ENCODE data around the gene LGMN.
"Not testable (repeated sequence)": the region's sequence is repeated elsewhere in the genome, so short reads cannot be mapped to it uniquely, and the experiment has no call there.

LGMN gene

DNA sequence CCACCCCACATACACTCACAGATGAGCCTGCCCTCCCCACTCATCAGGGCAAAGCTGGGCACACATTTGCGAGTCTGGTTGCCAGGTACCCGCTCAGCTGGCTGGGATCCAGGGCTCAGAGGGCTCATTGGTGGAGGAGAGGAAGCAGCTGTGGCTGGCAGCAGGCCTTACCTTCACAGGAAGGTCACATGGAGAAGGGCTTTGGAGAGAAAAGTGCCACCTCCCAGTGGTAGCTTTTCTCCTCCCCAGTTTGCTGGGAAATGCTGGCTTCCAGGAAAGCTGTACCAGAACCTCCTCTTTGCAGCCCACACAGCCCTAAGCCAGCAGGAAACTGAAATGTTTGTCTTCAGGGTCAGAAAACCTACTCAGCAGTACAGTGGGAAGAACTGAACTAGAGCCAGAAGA is 55.6 kb downstream of the LGMN start:
- no peak for DNase-seq

DNA sequence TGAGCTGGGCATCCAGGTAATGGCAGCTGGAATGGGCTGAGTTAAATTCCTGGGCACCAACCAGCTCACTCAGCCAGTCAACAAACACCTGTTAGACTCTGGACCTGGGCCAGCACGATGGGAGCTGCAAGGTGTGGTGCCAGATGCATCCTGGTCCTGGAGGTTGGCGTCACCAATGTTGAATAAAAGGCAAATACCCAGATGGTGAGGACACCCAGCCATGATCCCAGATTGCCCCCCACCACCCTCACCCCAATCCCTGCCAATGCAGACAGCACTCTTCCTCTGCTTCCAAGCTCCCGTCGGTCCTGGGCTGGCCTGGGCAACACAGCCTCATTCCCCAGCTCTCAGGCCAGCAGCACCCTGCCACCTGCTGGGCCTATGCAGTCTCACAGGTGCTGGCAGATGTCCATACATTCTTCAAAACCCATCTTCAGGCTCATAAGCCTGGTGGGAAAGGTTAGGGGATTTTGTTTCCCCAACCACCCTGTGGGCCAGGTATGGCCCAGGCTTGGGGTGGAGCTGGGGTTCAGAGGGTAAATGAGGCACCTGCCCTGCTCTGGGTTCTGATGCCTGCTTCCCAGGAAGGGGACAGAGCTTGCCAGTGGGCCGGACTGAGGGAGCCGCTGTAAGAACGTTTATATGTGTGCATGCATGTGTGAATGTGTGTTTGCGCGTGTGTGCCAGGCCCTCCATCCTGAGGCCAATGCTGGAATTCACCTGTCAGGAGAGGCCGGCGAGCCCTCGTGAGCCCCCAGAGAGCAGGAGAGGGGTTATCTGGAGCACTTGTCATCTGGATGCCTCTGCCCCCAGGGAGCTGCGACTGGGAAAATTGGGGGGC is 58.0 kb downstream of the LGMN start:
- no peak for DNase-seq

DNA sequence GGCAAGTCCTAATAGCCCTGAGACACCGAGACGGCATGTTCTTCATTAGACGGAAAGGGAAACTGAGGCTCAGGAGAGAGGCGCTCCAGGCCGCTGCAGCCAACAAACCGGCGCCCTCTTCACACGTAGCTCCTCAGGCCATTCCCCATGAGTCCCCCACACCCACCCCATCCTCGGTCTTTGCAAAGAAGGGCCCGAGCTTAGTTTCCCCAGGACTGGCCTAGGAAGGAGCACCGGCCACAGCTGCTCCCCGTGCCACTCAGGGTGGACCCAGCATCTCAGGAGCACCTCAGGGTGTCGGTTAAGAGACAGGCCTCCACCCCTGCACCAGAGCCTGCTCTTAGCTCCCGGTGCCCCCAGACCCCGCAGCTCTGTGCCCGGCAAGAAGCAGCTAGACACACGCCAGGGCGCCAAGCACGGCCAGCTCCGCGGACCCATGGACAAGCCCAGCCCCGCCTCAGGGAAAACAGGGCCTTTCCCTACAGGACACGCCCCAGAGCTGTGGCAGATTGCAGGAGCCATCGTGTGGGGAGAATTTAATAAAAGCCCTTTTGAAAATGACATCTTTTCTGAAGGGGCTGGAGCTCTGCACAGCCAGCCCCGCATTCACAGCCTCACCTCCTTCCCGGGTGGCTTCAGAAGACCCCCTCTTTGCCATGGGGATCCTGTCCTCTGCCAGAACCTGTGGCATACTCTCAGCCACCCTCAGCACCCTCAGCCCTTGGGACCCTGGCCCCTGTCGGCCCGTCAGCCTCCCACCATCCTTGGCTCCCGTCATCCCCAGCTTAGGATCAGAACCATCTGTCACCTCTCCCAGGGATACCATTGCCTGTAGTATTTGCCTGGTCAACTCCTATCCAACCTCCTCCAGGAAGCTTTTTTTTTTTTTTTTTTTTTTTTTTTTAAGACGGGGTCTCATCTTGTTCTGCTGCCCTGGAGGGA is 59.7 kb downstream of the LGMN start:
- no peak for DNase-seq

DNA sequence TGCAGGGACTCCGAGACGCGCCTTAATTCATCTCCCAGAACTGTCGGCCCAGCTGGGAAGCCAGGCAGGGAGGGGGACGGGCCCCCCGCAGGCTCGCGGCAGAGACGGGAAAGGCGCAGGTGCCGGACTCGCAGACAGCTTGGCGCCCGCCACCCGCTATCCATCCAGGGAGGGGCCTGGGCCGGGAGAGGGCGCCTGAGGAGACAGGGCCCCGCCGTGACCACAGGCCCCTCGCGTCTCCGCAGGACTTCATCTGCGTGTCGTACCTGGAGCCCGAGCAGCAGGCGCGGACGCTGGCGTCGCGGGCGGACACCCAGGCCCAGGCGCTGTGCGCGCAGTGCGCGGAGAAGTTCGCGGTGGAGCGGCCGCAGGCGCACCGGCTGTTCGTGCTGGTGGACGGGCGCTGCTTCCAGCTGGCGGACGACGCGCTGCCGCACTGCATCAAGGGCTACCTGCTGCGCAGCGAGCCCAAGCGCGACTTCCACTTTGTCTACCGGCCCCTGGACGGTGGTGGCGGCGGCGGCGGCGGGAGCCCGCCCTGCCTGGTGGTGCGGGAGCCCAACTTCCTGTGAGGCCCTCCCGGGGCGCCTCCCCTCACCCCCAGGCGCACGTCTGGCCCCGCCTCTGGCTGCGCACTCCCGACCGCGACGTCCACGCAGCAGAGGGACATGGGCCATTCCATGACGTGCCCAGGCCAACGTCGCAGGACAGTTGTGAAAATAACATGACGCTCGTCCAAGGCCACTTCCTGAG is 60.6 kb downstream of the LGMN start:
- DNase-seq, result no peak

DNA sequence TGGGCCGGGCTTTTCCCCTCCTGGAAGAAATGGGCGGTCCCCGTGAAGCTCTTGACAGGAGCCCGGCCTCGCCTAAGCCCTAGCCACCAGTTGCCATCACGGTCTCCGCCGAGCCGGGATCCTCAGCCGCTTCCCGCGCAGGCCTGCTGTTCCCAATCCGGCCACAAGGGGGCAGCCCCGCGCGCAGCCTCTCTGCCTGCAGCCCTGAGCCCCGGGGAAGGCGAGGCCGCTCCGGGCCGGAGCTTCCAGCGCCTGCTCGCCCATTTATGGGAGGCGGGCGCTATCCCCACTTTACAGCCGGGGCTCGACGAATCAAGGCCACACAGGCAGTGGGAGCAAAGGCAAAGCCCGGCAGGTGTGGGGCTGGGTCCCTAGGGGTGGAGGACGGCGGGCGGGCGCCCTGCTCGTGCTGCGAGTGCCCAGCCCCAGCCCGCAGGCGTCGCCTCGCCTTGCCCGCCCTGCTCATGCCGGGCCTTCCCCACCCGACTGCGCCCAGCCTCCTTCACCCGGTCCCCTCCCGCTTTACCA is 61.5 kb downstream of the LGMN start:
- DNase-seq, result peak; percentile 60 to 71

DNA sequence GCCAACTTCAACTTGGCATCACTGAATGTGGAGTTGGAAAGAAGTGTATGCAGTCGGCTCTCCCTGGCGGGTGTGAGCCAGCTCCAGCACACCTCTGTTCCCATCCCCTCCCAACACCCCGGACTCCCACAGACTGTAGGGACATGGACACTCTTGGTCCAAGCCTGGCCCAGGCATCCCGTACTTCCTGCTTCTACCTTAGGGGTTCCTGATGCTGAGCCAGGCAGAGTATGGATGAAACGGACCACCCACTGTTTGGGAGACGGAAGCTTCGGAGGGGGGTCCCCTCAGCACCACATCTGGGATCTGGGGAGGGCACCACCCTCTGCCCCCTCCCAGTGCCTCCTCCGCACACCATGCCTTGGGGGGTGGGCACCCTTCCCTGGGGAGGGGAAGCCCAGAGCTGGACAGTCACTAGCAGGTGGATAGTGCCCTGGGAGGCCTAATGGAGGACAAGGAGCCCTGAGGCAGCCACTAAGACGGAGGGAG is 62.0 kb downstream of the LGMN start:
- DNase-seq, result no peak

DNA sequence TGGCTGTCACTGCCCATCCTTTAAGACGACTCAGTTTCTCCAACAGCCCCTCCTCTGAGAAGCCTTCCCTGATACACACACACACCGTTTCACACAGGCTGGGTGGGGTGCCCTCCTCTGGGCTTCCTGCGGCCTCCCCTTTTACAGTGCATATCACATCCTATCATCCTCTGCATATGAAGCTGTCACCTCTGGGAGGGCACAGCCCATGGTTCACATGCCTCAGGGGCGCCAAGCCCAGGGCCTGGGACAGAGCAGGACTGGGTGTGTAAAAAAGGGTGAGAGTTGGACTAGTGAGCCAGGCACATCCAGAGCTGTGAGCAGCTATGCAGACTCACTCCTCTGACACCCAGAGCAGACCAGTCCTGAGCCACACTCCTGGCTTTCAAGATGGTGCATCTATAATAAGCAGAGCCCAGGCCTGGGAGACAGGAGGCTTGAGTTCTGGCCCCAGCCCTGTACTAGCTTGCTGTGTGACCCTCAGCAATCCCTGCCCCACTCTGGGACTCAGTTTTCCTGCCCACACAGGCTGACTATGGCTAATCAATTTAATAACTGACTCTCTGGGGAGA is 62.6 kb downstream of the LGMN start:
- no peak for DNase-seq

DNA sequence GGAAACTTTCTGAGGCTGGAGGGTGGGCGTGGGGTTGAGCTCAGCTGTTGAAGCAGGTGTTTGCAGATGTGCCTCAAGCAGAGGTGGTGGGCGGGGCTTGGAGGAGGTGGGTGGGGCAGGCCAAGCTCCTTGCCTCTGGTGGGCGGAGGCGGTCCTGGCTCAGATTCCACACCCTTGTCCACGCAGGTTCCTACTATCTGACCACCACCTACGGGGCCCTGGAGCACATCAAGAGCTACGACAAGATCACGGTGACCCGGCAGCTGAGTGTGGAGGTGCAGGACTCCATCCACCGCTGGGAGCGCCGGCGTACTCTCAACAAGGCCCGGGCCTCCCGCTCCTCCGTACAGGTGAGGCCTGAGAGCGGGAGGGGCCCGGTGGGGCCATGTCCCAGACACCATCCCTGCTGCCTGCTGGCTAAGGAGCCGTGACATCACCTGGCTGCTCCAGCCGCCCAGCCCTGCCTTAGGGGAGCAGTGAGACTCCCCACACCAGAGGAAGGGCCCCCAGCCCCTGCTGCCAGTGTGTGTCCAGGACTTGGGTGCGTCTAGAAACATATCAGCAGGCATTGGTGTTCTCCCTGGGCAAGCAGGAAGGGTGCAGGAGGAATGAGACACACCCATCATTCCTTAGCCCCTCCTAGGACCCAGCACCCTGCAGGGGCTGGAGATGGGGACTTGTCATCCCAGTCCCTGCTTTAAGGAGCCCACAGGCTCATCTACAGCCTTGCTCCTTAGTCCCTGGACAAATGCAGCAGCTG is 63.4 kb downstream of the LGMN start:
- DNase-seq, result no peak

DNA sequence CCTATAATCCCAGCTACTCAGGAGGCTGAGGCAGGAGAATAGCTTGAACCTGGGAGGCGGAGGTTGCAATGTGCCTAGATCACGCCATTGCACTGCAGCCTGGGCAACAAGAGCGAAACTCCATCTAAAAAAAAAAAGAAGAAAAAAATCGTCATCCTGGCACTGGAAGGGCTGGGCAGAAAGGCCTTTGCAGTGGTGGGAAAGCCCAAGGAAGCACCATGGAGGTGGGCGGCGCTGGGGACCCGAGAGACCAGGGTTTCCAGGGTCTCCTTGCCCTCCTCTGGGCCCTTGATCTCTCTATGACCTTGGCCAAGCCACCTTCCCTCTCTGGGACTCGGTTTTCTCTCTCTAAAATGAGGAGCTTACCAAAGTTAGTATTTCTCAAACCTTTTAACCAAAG is 65.4 kb downstream of the LGMN start:
- no peak for DNase-seq

DNA sequence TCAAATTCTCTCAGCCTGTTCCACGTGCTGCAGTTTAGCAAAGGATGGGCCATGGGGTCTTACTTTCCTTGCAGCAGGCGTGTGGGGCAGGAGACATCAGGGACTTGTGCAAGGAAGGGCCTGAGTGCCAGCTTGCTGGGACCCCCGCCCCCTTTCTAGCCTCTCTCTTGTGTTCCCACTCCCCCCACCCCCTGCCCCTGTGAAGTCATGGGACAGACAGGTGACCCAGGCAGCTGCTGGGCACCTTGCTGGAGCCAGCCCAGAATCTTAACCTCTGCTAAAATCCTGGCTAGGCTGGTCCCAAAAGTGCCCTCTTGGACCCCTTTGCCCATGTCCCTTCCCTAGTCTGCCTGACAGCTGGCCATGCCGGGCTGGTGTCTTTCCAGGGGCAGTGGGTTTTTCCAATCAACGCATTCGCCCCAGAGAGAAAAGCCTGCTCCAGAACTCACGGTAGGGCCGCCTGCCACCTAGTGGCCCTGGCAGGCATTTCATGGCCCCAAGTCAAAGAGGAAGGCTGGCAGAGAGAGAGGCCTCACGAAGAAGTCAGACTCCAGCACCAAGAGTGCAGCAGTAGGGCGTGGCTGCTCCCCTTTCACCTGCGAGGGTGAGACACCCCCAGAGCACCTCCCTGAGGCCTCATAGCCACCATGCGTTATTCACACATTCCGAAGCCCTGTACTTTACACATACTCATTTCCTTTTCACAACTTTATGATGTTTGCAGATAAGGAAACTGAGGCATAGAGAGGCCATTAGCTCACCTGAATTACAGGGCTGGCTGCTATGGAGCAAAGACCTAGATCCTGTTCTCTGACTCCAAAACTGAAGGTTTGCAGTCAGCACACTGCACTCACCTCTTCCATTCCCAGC is 67.4 kb downstream of the LGMN start:
- peak; percentile 82 to 83 for DNase-seq

DNA sequence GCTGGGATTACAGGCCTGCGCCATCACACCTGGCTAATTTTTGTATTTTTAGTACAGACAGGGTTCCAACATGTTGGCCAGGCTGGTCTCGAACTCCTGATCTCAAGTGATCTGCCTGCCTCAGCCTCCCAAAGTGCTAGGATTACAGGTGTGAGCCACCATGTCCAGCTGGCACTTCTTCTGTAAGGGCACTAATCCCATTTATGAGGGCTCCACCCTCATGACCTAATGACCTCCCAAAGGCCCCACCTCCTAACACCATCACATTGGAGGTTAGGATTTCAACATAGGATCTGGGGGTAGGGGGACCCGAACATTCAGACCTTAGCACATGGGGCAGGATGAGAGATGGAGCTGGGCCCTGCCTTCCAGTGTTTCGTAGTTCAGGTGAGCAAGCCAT is 68.1 kb downstream of the LGMN start:
- DNase-seq, result not testable (repeated sequence)

DNA sequence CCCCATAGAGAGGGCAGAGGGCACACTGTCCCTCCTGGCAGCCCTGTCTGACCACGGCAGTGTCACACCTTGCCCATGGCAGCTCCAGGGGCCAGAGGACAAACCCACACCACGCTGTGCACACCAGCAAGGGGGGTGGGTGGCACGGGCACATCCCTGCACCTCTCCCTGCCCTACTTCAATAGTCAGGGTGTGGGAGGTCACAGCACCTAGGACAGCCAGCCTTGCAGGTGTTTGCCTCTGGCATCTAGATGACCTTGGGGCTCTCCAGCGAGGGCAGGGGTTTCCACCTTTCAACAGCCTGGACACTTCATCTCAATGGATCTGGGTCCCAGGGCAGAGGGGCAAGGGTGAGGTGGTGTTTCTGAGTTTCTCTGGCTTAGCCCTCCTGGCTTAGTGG is 69.2 kb downstream of the LGMN start:
- DNase-seq, result no peak

DNA sequence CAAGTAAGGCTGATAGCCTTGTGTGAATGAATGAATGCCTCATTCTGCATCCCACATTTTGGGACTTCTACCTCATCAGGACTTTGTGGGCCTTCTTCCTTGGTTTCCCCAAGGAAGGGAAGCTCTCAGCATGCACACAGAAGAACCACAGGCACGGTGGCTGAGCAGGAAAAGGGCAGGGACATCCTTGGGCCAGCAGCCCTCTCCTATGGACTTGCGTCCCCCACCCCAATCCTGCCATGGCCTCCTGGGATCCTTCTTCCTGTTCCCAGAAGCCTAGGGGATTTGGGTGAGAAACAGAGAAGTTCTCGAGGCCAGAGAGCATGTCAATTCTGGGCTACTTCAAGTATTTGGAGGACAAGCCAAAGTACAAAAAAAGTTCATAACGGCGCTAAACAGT is 69.7 kb downstream of the LGMN start:
- DNase-seq, result no peak

DNA sequence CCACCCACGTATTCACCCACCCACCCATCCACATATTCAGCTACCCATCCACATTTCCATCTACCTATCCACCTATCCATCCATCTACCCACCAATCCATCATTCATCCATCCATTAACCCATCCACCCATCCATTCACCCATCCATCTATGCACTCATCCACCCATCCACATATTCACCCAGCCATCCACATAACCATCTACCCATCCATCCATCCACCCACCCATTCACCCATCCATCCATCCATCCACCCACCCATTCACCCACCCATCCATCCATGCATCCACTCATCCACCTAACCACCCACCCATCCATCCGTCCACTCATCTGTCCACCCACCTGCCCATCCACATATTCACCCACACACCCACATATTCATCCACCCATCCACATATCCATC is 70.5 kb downstream of the LGMN start:
- DNase-seq, result no peak

DNA sequence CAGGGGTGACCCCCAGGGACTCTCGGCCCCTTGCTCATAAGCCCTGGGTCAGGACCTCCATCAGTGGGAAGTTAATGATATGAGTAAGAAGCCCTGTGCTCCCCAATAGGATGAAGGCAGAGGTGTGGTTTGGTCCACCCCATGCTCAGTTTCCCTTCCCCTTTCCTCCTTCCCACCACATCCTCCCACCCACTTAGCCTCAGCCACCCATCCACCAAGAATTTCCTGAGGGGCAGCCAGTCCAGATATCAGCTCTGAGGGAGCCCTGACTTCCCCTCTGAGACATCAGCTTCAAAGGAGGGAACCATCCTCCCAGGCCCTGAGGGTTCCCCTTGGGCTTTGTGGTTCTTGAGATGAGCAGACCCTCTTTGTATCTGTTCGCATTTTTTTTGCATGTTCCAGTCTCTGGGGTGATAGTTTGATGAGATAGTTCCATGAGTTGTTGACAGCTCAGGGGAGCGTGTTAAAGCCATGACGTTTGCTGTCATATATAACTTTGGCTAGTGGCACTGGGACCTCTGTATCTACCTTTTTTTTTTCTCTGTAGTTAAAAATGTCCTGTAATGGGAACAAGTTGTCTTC is 71.2 kb downstream of the LGMN start:
- DNase-seq, result peak in 1 of 2 donors; percentile 46

DNA sequence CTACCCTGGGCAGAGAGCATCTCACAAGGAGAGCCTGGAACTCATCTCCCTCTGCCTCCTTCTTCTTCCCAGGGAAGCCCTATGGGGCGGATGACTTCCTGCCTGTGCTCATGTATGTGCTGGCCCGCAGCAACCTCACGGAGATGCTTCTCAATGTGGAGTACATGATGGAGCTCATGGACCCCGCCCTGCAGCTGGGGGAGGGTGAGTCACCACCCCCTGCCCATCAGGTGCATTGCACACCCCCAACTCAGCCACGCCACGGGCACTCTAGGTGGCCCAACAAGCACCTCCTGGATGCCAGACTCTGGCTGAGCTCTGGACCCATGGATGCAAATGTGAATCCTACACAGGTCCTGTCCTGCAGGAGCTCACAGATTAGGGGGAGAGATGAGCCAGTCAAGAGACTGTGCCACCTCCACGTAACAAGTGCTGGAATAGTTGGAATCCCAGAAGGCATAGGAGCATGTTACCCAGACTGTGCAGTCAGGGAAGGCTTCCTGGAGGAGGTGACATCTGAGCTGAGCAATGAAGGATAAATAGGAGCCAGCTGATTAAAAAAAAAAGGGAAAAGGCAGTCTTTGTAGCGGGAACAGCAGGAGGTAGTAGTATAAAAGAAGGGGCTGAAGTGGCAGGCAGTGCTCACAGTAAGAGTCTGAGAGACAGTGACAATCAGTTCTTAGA is 71.9 kb downstream of the LGMN start:
- no peak for DNase-seq

DNA sequence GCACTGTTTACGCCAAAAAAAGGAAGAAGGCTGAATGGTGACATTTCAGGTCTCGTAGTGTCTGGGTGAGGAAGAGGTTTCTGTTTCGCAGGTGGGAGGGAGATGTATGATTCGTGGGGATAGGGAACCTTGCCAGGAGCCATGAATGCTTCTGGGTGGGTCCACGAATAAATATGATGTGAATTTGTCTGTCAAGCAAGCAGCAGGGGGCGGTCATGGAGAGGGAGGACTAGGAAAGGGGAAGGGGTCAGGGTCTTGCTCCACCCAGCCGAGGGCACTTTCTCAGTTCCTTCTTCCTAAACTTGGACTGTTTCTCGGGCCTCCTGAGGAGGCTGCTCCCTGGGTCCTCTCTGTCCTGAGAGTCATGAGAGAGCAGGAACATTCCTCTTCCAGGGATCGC is 72.5 kb downstream of the LGMN start:
- DNase-seq, result peak in 1 of 2 donors; percentile 56

DNA sequence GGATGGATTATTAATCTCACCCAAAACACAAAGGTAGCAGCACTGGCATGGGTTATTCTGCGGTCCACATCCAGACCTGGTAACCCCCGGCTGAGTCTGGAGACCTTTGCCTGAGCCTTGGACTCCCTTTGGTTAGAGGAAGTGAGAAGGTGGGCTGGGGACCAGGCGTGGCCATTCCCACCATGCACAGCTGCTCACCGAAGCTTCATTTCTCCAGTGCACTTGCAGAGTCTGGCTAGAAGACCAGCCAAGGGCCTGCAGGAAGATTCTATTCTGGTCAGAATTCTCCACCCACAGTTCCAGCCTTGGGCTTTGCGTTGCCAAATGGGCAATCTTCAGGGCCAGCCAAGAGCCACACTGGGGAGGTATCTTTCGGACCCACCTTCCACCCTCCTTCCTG is 73.0 kb downstream of the LGMN start:
- no peak for DNase-seq

DNA sequence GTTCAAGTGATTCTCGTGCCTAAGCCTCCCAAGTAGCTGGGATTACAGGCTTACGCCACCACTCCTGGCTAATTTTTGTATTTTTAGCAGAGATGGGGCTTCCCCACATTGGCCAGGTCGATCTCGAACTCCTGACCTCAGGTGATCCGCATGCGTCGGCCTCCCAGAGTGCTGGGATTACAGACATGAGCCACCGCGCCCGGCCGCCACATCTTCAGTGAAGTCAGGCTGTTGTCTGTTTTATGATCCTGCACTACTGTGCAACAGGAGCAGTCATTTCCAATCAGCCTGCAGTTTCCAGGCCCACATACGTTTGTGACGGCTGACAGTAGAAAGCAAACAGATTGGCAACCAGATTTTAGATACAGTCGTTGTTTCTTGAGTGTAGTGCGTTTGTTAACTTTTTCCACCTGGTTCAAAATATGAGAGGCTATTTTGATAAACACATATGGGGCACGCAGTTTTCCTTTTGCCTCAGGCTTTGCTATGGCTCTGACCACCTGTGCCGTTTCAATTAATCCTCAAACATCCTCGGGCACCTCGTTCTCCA is 74.8 kb downstream of the LGMN start:
- no peak for DNase-seq
